Stimulated activated CD8-positive, alpha-beta memory T cell treated with anti-CD3 and anti-CD28 coated beads, Interleukin-12 subunit alpha, Interleukin-12 subunit beta, amount 100 ng/mL, for 1 hour (primary cell): ENCODE data around the gene RGL3.
"Not testable (repeated sequence)": the region's sequence is repeated elsewhere in the genome, so short reads cannot be mapped to it uniquely, and the experiment has no call there.

Experiments
- DNase-seq: peaks from one replicate; pipeline ENCODE4 v3.0.0-alpha.2; 2020; ENCODE audit warnings: low read depth

Gene RGL3

DNA sequence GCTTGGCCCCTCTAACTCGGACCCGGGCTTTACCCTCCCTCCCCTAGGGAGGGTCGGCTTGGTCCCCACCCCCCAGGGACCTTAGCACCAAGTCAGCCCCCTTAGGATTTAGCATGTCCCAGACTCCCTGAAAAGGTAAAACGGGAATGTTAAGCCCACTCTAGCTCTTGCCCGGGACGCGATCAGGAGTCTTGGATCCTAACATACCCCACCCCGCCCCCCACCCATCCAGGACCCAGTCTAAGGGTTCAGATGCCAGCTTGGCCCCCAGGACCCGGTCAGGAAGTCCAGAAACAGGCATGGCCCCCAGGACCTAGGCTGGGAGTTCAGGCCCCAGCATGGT lies 35.4 kb downstream of the RGL3 start:
- DNase-seq: no peak

DNA sequence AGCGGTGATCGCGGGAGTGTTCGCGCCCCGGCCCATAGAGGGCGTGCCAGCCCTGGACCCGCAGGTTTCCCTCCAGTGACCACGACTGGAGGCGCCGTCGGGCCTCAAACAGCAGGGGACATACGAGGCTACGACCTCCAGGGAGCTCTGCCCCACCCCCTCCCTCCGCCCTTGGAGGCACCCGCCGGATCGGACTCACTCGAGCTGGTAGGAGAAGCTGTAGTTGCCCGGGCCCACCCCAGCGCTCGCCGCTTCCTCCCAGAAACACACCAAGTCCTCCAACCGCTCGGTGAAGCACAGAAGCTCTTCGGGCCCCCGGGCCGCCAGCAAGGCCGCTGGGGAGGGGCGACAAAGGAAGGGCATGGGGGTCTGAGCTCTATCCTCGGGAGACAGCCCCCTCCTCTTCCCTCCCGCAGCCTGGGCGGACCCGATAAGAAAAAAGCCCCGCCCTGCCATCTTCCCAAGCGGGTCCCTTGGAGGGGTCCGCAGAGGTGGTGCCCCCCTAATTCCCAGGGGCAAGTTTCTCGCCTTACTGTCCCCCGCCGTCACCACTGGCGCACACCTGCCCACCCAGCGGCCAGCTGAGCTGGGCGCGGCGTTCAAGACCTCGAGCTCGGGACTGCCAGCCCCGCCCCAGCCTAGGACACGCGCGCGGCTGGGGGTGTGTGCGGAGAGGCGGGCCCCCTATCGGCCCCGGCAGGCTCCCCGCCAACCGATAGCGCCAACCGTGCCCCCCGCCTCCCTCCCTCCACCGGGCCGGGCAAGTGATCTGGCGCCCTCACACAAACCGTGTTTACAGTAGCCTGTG lies 36.0 kb downstream of the RGL3 start:
- DNase-seq: peak; percentile 14

DNA sequence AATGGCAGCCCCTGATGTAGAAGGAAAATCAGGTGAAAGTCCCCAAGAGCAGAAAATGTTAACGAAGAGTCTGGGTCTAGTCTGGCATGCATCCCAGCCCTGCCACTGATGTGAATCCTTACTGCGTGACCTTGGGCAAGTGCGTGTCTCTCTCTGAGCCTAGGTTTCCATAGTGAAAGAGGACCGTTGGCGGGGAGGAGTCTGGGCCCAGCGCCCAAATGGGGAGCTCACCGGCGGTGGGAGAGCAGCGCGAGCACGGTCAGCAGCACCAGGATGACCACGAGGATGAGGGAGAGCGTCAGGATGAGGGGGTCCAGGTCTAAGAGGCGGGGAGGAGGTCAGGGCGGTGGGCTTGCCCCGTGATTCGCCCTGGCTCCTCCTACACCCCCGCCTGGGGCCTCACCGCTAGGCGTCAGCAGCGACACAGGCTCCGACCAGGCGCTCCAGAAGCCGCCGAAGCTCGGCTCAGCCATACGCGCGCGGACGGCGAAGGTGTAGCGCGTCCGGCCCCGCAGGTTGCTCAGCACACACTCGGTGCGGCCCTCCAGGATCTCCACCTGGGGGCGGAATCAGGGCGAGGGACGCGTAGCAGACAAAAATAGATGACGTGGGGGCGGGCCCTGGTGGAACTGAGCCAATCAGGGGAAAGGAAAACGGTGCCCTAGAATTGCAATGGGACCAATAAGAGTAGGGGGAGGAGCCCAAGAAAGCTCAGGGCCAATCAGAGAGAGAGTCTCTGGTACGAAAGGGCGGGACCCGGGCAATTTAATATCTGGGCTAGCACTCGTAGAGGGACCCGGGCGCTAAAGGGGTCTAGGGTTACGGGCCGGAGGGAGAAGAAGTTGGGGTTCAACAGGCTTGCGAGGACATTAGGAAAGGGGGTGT lies 38.2 kb downstream of the RGL3 start:
- DNase-seq: peak; percentile 95

DNA sequence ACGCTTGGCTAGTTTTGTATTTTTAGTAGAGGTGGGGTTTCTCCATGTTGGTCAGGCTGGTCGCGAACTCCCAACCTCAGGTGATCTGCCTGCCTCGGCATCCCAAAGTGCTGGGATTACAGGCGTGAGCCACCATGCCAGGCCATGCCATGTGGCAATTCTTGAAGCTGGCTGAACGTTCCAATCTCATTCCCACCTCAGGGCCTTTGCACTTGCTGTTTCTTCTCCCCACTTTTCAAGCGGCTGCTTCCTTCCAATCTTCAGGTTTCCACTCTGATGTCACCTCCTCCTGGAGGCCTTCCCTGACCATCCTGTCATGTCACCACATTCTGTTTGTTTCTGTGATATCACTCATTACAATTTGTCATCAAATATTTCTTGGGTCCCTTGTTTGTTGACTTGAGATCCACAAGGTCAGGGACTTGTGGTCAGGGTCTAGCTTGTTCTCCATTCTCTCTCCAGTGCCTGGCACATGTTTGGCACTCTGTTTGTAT lies 39.2 kb downstream of the RGL3 start:
- no peak for DNase-seq

DNA sequence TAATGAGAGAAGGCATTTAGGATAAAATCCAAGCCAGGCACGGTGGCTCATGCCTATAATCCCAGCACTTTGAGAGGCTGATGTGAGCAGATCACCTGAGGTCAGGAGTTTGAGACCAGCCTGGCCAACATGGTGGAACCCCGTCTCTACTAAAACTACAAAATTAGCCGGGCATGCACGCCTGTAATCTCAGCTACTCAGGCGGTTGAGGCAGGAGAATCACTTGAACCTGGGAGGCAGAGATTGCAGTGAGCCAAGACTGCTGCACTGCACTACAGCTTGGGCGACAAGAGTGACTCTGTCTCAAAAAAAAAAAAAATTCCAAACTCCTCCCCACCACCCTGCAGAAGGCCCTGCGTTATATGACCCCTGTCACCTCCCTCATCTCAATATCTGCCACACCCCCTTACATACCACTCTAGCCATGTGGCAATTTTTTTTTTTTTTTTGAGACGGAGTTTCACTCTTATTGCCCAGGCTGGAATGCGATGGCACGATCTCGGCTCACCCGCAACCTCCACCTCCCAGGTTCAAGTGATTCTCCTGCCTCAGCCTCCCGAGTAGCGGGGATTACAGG lies 39.8 kb downstream of the RGL3 start:
- not testable (repeated sequence) for DNase-seq

DNA sequence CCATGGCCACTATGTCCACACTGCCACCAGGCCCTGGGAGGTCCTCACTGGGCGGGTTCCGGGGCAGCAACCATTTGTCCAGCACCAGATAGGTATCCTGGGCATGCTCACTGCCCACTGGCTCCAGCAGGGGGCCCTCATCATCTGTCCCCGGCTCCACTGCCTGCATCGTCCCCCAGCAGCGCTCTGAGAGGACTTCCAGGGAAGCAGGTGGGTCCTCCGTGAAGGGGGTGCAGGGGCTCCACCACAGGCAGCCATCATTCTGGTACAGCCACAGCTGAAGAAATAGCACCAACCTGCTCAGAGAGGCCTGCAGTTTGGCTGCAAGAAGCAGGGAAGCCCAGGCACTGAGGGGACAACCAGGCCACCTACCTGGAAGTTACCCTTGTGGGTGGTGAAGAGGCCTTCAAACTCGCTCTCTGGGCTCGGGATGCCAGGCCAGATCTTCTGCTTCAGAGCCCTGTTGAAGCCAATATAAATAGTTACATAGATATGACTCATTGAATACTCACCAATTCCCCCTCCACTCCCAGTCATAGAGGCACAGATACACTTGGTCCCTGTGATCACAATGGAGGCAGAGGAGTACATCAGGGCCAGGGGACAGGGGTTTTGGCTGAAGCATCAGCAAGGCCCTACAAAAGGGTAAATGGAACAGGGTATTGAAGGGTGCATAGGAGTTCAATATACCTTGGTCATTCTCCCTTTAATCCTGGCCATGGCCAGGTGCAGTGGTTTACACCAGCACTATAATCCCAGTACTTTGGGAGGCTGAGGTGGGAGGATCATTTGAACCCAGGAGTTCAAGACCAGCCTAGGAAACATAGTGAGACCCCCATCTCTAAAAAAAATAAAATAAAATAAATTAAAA lies 40.6 kb downstream of the RGL3 start:
- no peak for DNase-seq

DNA sequence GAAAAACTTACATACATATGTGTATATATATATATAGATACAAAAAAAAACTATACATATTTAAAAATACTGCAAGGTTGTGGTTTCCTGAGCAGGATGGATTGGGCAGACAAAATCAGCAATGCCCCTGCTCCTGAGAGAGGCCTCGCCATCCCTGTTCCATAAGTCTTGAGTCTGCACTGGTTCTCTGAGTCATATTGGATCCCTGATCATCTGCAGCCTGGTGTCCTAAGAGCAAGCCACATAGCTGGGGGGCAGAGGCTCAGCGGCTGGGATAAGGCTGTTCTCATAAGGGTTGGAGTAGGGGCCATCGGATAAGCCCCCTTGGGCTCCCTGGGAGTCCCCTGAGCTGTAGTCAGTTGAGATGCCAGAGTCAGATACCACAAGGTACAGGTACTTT lies 41.4 kb downstream of the RGL3 start:
- DNase-seq: no peak

DNA sequence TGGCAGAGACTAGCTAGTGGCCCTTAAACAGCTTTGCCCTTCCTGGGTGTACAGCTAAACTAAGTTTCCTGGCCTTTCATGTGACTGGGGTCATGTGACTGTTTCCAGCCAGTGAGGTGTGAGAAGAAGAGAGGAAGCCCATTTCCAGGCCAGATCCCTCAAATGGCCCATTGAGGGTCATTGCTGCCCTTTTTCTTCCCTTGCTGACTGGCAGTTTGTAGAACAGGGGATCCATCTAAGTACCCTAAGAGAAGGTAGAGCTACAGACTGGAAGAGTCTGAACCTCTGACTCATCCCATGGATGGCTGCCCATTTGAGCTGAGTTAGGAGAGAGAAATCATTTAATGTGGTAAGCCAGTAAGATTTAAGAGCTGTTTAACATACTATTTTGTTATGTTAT lies 41.9 kb downstream of the RGL3 start:
- no peak for DNase-seq

DNA sequence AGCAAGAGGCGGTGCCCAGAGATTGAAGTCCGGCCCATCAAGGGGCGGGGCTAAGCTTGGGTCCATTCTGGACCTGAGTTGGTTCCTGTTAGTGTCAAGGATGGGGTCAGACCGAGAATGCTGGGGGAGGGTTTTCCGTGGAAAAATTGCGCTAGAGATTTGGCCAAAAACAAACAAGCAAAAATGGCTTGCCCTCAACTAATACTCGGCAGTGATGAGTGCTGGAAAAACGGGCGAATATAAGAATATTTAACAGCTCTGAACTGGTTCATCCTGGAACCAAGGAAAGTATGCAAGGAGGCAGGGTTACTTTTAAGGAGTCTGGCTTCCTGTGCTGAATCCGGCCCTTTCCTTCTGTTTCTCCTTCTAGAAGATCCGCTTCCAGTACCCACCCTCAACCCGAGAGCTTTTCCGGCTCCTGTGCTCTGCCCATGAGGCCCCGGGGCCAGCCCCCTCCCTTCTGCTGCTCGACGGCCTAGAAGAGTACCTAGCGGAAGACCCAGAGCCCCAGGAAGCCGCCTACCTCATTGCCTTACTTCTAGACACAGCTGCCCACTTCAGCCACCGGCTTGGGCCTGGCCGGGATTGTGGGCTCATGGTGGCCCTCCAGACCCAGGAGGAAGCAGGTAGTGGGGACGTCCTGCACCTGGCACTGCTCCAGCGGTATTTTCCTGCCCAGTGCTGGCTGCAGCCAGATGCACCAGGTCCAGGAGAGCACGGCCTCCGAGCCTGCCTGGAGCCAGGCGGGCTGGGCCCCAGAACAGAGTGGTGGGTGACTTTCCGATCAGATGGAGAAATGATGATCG lies 43.8 kb downstream of the RGL3 start:
- peak; percentile 44 for DNase-seq

DNA sequence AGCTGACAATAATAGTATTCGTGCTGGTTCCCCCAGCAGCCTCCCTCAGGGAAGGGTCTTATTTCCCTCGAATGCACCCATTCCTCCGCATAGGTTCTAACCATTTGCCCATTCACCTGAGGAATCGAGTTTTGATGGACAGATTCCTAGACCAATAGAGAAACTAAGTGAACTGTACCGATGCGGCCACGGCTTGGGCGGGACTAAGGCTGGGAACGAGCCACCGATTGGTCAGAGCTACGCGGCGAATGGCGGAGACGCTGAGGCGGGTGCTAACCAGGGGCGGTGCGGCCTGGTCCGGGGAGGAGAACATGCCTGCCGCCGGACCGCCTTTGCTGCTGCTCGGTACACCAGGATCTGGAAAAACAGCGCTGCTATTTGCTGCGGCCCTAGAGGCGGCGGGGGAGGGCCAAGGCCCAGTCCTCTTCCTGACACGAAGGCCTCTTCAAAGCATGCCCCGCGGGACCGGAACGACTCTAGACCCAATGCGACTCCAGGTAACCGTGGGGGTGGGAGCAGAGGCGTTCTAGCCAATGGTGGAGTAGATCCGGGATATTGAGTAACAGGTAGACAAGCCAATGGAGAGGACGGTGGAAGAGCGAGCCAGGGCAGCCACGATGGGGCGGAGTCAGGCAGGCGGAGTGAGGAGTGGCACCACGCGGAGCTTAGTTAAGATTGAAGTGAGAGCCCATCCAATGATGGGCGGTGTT lies 44.5 kb downstream of the RGL3 start, which contains the start of gene SWSAP1:
Gene SWSAP1 (plus strand): TSS at position 234 of the 710 bp plus-strand sequence. CDS start 15 bp downstream, at position 249.
- DNase-seq: peak; percentile 92

DNA sequence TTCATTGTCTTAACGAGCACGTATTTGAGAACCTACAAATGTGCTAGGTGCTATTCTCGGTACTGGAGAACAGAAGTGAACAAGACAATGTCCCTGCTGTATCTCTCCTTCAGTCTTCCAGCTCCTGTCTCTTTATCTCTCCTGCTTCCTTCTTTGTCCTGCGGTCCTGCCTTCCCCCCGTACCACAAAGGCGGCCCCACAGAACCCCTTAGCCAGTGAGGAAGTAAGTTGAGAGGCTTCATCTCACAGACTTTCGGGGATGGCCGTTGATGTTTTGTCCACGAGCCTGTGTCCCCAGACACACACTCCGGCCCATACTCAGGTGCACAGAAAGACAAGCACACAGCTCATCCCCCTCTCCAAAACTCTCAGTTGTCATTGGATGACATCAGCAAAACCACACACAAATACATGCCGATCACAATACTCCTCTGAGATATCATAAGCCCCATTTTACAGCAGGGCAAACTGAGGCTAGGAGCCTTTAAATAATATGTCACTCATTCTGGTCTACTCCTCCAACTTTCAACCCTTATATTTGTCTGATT lies 45.2 kb downstream of the RGL3 start:
- no peak for DNase-seq

DNA sequence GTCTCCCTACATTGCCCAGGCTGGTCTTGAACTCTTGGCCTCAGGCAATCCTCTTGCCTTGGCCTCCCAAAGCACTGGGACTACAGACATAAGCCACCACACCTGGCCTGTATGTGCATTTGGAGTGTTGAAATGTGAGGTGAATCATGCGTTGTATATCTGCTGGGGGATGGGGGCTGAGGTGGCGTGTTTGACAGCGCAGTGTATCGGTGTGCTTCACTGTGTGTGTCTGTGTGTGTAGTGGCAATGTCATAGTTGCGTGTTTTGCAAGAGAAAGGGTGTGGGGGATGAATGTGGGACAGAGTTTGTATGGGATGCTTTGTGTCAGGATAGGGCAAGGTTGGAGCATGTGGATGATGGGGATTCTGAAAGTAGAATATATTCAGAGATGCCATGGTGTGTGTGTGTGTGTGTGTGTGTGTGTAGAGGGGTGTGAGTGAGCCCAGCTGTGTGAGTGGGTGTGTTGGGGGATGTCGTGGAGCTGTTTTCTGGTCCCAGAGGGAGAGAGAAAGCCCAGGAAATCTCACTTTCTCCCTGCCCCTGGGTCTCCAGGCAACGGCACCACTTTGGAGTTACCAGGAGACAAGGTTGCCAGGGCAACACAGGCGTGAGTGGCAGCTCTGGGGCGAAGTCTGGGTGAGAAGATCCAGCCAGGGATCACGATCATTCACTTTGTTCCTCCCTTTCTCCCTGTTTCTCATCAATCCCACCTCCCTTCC lies 45.8 kb downstream of the RGL3 start:
- DNase-seq: no peak

DNA sequence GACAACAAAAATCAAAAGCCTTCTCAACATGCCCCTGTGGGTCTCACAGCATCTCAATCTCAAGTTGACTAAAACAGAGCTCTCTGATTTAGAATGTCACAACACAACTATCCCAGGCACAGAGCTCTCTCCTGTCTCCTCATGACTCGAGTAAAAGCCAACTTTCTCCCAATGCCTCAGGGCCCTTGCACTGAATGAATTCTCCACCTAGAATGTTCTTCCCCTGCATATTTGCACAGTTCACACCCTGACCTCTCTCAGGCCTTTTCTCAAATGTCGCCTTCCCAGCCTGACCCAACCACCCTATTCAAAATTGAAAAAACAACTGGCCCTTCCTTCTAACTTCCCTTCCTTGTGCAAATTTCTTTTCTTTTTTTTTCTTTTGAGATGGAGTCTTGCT lies 48.4 kb downstream of the RGL3 start:
- no peak for DNase-seq

DNA sequence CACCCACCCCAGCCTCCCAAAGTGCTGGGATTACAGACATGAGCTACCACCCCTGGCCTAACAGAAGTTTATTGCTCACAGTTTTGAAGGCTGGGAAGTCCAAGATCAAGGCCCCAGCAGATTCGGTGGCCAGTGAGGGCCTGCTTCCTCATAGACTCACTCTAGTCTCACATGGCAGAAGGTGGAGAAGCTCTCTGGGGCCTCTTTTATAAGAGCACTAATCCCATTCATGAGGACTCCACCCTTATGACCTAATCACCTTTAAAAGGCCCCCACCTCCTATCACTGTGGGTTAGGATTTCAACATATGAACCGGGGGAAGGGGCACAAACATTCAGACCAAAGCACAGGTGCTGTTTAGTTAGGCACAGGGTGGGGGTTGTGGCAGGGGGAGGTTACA lies 51.6 kb downstream of the RGL3 start:
- no peak for DNase-seq

DNA sequence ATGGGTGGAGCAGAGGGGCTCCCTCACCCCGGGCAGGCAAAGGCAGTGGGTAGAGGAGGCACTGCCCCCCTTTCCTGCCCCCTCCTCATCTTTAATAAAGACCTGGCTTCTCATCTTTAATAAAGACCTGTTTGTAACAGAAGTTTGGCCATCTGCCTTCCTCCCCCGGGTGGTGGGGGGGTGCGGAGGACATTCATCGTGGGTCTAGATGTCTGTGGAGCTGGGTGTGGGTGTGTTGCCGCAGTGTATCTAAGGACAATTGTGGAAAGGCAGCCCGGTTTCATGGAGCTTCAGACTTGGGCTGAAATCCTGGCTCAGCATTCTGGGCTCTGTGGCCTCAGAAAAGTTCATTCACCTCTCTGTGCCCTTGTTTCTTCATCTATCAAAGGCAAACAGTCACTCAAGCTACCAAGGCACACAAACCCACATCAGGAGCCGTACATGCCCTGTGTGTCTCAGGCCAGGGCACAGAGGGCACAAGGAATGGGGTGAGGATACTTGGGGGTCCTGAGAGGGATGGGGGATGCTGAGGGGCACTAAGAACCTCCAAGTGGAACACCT lies 53.5 kb downstream of the RGL3 start:
- no peak for DNase-seq

DNA sequence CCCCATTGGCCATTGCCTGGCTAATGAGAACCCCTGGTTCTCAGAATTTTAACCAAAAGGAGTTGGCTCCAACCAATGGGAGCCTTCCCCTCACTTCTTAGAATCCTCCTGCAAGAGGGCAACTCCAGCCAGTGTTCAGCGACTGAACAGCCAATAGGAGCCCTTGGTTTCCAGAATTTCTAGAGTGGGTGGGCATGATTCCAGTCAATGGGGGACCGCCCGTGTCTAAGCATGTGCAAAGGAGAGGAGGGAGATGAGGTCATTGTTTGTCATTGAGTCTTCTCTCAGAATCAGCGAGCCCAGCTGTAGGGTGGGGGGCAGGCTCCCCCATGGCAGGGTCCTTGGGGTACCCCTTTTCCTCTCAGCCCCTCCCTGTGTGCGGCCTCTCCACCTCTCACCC lies 54.2 kb downstream of the RGL3 start:
- DNase-seq: no peak

DNA sequence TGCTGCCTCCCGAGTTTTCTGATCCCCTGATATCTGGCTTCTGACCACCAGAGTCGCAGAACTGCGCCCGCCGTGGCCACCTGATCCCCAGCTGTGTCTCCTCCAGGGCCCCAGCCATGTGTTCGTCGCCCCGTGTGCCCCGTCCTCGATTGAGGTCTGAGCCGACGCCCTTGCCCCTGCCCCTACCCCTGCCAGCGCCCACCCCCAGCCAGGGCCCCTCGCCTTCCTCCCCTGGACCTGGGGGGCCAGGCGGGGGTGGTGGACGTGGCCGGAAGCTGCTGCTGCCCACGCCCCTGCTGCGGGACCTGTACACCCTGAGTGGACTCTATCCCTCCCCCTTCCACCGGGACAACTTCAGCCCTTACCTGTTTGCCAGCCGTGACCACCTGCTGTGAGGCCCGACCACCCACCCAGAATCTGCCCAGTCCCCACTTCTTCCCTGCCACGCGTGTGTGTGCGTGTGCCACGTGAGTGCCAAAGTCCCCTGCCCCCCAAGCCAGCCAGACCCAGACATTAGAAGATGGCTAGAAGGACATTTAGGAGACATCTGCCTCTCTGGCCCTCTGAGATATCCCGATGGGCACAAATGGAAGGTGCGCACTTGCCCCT lies 54.7 kb downstream of the RGL3 start:
- no peak for DNase-seq

DNA sequence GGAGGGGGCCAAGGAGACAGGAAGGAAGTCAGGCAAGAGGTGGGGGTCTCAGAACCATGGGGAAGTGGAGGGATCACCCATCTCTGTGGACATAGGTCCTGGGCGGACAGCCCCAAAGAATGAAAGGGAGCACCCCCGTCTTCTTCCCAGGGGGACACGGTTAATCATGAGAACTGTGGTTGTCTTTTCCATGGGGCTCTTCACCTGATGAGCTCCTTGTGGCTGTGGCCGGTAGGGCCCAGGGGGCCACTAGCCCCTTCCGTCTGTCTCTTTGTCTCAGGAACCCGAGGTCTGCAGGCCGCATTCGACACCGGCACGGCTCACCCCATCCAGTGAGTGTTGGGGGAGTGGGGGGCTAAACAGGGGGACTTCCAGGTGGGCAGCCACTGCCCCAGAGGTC lies 55.2 kb downstream of the RGL3 start:
- no peak for DNase-seq
